Endothelial cell of umbilical vein (primary cell): ENCODE measurements around the gene ADAMTS14.

Source experiments
- EZH2 ChIP-seq: IDR thresholded peaks from 2 replicates; pipeline ENCODE4 v1.6.1; 2012; ENCODE audit warnings: borderline replicate concordance, low read depth, mild to moderate bottlenecking, moderate library complexity, low read length, inconsistent platforms; ENCODE audit not compliant: severe bottlenecking
- FOS ChIP-seq: IDR thresholded peaks from 2 replicates; pipeline ENCODE4 v1.6.1; 2011; ENCODE audit warnings: mild to moderate bottlenecking, low read length, moderate library complexity, borderline replicate concordance; ENCODE audit not compliant: insufficient read depth
- POLR2A ChIP-seq: IDR thresholded peaks from 2 replicates; pipeline ENCODE4 v1.6.1; 2012; ENCODE audit warnings: low read depth, mild to moderate bottlenecking, control low read depth, low read length
- POLR2AphosphoS5 ChIP-seq: IDR thresholded peaks from 2 replicates; pipeline ENCODE4 v1.6.1; 2012; ENCODE audit warnings: low read depth, mild to moderate bottlenecking, control low read depth, low read length, moderate library complexity; ENCODE audit not compliant: insufficient read depth
- TF ChIP-seq, protein P1 (sequence below), 2 donors: IDR thresholded peaks; 1 replicate in 1 of 2; 2 replicates in 1 of 2; pipeline ENCODE4 v1.5.1; 2011; ENCODE audit warnings: low read length in 2 of 2, mild to moderate bottlenecking in 2 of 2, moderate library complexity in 2 of 2, control low read depth in 1 of 2, inconsistent platforms in 1 of 2, low read depth in 1 of 2; ENCODE audit not compliant: insufficient read depth in 1 of 2; ENCODE audit errors: extremely low read depth in 1 of 2

DNA sequence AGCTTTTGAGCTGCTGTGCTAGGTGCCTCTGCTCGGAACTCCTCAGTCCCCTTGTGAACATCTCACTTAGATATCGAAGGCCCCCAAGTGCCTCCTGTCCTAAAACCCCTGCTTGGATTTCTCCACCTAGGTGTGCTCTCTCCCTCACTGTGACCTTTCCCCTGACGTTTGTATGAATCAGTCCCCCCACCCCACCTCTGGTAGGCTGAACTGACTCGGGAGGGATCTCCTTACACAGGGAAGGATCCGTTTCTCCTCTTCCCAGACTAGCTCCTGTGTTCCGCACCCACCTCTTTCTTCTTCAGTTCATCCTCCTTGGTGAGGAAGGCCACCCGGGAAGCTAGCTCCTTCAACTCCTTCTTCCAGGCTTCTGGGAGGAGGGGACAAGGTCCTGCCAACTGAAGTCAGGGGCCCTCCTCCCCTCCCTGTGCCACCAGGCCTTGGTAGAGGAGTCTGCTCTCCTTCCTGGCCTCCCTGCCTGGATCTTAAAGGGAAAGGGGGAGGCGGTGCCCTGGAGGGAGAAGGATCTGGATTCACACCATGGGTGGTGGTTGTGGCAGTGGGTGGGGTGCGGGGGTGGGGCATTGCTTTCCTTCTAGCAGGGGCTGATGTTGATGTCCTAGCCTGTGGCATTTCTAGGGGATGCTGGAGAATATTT, 106.1 kb downstream of the ADAMTS14 start:
- TF ChIP-seq, protein P1, sequence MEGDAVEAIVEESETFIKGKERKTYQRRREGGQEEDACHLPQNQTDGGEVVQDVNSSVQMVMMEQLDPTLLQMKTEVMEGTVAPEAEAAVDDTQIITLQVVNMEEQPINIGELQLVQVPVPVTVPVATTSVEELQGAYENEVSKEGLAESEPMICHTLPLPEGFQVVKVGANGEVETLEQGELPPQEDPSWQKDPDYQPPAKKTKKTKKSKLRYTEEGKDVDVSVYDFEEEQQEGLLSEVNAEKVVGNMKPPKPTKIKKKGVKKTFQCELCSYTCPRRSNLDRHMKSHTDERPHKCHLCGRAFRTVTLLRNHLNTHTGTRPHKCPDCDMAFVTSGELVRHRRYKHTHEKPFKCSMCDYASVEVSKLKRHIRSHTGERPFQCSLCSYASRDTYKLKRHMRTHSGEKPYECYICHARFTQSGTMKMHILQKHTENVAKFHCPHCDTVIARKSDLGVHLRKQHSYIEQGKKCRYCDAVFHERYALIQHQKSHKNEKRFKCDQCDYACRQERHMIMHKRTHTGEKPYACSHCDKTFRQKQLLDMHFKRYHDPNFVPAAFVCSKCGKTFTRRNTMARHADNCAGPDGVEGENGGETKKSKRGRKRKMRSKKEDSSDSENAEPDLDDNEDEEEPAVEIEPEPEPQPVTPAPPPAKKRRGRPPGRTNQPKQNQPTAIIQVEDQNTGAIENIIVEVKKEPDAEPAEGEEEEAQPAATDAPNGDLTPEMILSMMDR (IDR thresholded peaks at IDR 0.05; ENCODE audit: extremely low read depth in 1 of 2, insufficient read depth in 1 of 2, low read depth in 1 of 2, low read length in 2 of 2): no peak
- TF ChIP-seq POLR2AphosphoS5: no peak
- no peak for TF ChIP-seq POLR2A
- TF ChIP-seq FOS: no peak
- no peak for TF ChIP-seq EZH2
